Measurements from ENCODE around the gene TRIO. TPM values are rescaled to one million over a fixed set of nuclear protein-coding genes. Genes with fewer than 3 reads are reported as not detected.
A peak's percentile ranks its signal among the peaks of the same experiment; 100 is the strongest.

Gene TRIO
- total and polyA plus RNA-seq, 7 donors: 18.5 to 77.5 (median 35.0) TPM

- no peaks in the 10 kb centered on the region for H3K4me1 ChIP-seq
- no peak for DNase-seq
Observed at GRCh38 chr5:14406554-14406849, 263.4 kb downstream of the TRIO start.

GRCh38 chr5:14407051-14407450, 263.9 kb downstream of the TRIO start:
- H3K27me3 ChIP-seq (ENCODE audit: insufficient read depth in 3 of 3, low read length in 2 of 3): no peaks in the 10 kb centered on the region
- H3K9me3 ChIP-seq: no peaks in the 10 kb centered on the region
- DNase-seq (no peak), ATAC-seq (peak in 1 of 4 donors; percentile 10)
- no peak overlapping the region for H3K4me3 ChIP-seq
- no peak overlapping the region for H3K27ac ChIP-seq
- H3K36me3 ChIP-seq (ENCODE audit: insufficient read depth in 1 of 2, low read depth in 1 of 2): peaks cover 2 to 78% of the 10 kb centered on the region in 2 donors
- intact Hi-C loops (cut with DNase I): no loop called here
- H3K4me1 ChIP-seq: no peaks in the 10 kb centered on the region
- 66 to 73% (median 69%) methylated on average over 5 of the region's 5 CpGs for WGBS, 3 donors
- TF ChIP-seq CTCF (IDR thresholded peaks at IDR 0.05): no peak

More at GRCh38 chr5:14406554-14406849, 263.4 kb downstream of the TRIO start:
- H3K4me3 ChIP-seq: no peak overlapping the region
- intact Hi-C loops (cut with DNase I): no loop called here
- no peaks in the 10 kb centered on the region for H3K27me3 ChIP-seq (ENCODE audit: insufficient read depth in 3 of 3, low read length in 2 of 3)
- peak in 1 of 4 donors; percentile 40 for ATAC-seq
- WGBS, 3 donors: 90 to 94% (median 91%) methylated on average over 12 of the region's 12 CpGs
- peaks cover 0 to 73% of the 10 kb centered on the region in 2 donors for H3K36me3 ChIP-seq (ENCODE audit: insufficient read depth in 1 of 2, low read depth in 1 of 2)
- H3K9me3 ChIP-seq: no peaks in the 10 kb centered on the region
- H3K27ac ChIP-seq: no peak overlapping the region
- no peak for TF ChIP-seq CTCF (IDR thresholded peaks at IDR 0.05)

GRCh38 chr5:14407746-14408175, 264.6 kb downstream of the TRIO start:
- Histone ChIP-seq H3K27me3 (ENCODE audit: insufficient read depth in 3 of 3, low read length in 2 of 3) (no peaks in the 10 kb centered on the region), H3K36me3 (ENCODE audit: insufficient read depth in 1 of 2, low read depth in 1 of 2) (peaks cover 4 to 85% of the 10 kb centered on the region in 2 donors), H3K4me3 (no peak overlapping the region), H3K27ac (peak overlapping the region; percentile 3), H3K4me1 (no peaks in the 10 kb centered on the region), H3K9me3 (no peaks in the 10 kb centered on the region)
- 51 to 56% (median 51%) methylated on average over 5 of the region's 5 CpGs for WGBS, 3 donors
- ATAC-seq (peak in 3 of 4 donors; percentile 28 to 54 (median 45)), DNase-seq (no peak)
- TF ChIP-seq CTCF (IDR thresholded peaks at IDR 0.05): no peak
- intact Hi-C loops (cut with DNase I): no loop called here

GRCh38 chr5:14408969-14409586, 265.9 kb downstream of the TRIO start:
- ATAC-seq (peak in 3 of 4 donors; percentile 43 to 54 (median 46)), DNase-seq (no peak)
- H3K4me3 ChIP-seq: no peak overlapping the region
- H3K9me3 ChIP-seq: no peaks in the 10 kb centered on the region
- H3K4me1 ChIP-seq: no peaks in the 10 kb centered on the region
- no peaks in the 10 kb centered on the region for H3K27me3 ChIP-seq (ENCODE audit: insufficient read depth in 3 of 3, low read length in 2 of 3)
- intact Hi-C loops (cut with DNase I): no loop called here
- H3K36me3 ChIP-seq (ENCODE audit: insufficient read depth in 1 of 2, low read depth in 1 of 2): peaks cover 4 to 98% of the 10 kb centered on the region in 2 donors
- no peak overlapping the region for H3K27ac ChIP-seq
- WGBS, 3 donors: 65 to 74% (median 65%) methylated on average over 14 of the region's 14 CpGs
- TF ChIP-seq CTCF (IDR thresholded peaks at IDR 0.05): no peak

GRCh38 chr5:14410068-14410393, 266.9 kb downstream of the TRIO start:
- H3K4me1 ChIP-seq: no peaks in the 10 kb centered on the region
- H3K36me3 ChIP-seq (ENCODE audit: insufficient read depth in 1 of 2, low read depth in 1 of 2): peaks cover 4 to 98% of the 10 kb centered on the region in 2 donors
- H3K27ac ChIP-seq: no peak overlapping the region
- no peaks in the 10 kb centered on the region for H3K9me3 ChIP-seq
- ATAC-seq: no peak
- 86 to 93% (median 90%) methylated on average over 12 of the region's 12 CpGs for WGBS, 3 donors
- no peak for TF ChIP-seq CTCF (IDR thresholded peaks at IDR 0.05)
- H3K27me3 ChIP-seq (ENCODE audit: insufficient read depth in 3 of 3, low read length in 2 of 3): no peaks in the 10 kb centered on the region
- intact Hi-C loops (cut with DNase I): no loop called here
- H3K4me3 ChIP-seq: no peak overlapping the region
- no peak for DNase-seq

All from psoas muscle (tissue), 8 donors.